Kidney (tissue), 14 donors: ENCODE measurements around the gene WDR64. TPM values are rescaled to one million over a fixed set of nuclear protein-coding genes. Genes with fewer than 3 reads are reported as not detected.
"Not testable (repeated sequence)": the region's sequence is repeated elsewhere in the genome, so short reads cannot be mapped to it uniquely, and the experiment has no call there.

ENCODE experiments used
- DNase-seq, 5 donors: peaks; one replicate each; pipeline ENCODE4 v3.0.0-alpha.2; 2013 to 2020
- FAIRE-seq: peaks from 2 replicates; lab custom pipeline; 2012; peaks lifted over from hg19 to GRCh38; lab: Jason Lieb, UNC
- H3K27ac ChIP-seq, 2 donors: one replicate each; pipeline ENCODE4 v1.7.0; 2013; ENCODE audit warnings: low read depth in 2 of 2, low read length in 2 of 2, inconsistent platforms in 1 of 2
- H3K27me3 ChIP-seq: one replicate; pipeline ENCODE4 v1.7.1; 2013; ENCODE audit warnings: low read length, inconsistent platforms; ENCODE audit not compliant: control insufficient read depth, insufficient read depth
- H3K36me3 ChIP-seq, 3 donors: one replicate each; pipeline versions ENCODE4 v1.7.0 to v1.7.1; 2013; ENCODE audit warnings: low read length in 3 of 3, control low read depth in 1 of 3, inconsistent platforms in 1 of 3; ENCODE audit not compliant: insufficient read depth in 3 of 3, control insufficient read depth in 2 of 3
- H3K4me1 ChIP-seq, 3 donors: one replicate each; pipeline versions ENCODE4 v1.7.0 to v1.7.1; 2013; ENCODE audit warnings: low read length in 3 of 3, inconsistent platforms in 1 of 3, low read depth in 1 of 3; ENCODE audit not compliant: control insufficient read depth in 2 of 3, insufficient read depth in 2 of 3
- H3K4me3 ChIP-seq, 3 donors: one replicate each; pipeline versions ENCODE4 v1.7.0 to v1.8.1; 2013; ENCODE audit warnings: low read length in 3 of 3, control low read depth in 1 of 3, inconsistent platforms in 1 of 3
- H3K9ac ChIP-seq, 3 donors: one replicate each; pipeline versions ENCODE4 v1.7.0 to v1.7.1; 2013; ENCODE audit warnings: low read length in 3 of 3, control low read depth in 1 of 3, inconsistent platforms in 1 of 3
- H3K9me3 ChIP-seq, 3 donors: one replicate each; pipeline versions ENCODE4 v1.7.0 to v1.7.1; 2013; ENCODE audit warnings: low read length in 3 of 3, control low read depth in 1 of 3, inconsistent platforms in 1 of 3; ENCODE audit not compliant: control insufficient read depth in 2 of 3, insufficient read depth in 1 of 3
- CTCF ChIP-seq: IDR thresholded peaks from 3 replicates; pipeline ENCODE4 v1.5.1; 2012; ENCODE audit warnings: mild to moderate bottlenecking, moderate library complexity, borderline replicate concordance; ENCODE audit not compliant: insufficient read depth; ENCODE audit errors: extremely low read depth
- intact Hi-C: fragments of 100-400 bp; cut with DNase I; formaldehyde crosslinking; loops from one replicate; pipeline ENCODE4 v1.11.1; 2022
- polyA plus RNA-seq: library from polyadenylated mRNA; stranded (reverse); fragments of 350-450 nt; fragmentation: Illumina TruSeq; extraction: RNeasy Lipid Tissue Mini Kit (QIAGEN cat#74804); gene quantifications from one replicate; pipeline ENCODE4 v1.2.3, GENCODE V29; 2014; ENCODE audit warnings: low read depth, low replicate concordance; ENCODE audit not compliant: insufficient read depth
- total RNA-seq: library from RNA; stranded (reverse); fragmentation: NEBNext Ultra II Directional; extraction: Animal tissue kit (Norgen Biotek cat#: 25700); gene quantifications from one replicate; pipeline ENCODE4 v1.2.1, GENCODE V29; 2021
- donor health status: control.
- donor health status: control.
- donor health status: control.
- donor health status: control.
- donor health status: control.
- donor health status: DM: yes; HTN: yes; CAD: no.
- donor health status: Normal renal cell carcinoma (clear cell type).

The WDR64 gene
- total and polyA plus RNA-seq, 2 donors from 2014 or later: not detected

DNA sequence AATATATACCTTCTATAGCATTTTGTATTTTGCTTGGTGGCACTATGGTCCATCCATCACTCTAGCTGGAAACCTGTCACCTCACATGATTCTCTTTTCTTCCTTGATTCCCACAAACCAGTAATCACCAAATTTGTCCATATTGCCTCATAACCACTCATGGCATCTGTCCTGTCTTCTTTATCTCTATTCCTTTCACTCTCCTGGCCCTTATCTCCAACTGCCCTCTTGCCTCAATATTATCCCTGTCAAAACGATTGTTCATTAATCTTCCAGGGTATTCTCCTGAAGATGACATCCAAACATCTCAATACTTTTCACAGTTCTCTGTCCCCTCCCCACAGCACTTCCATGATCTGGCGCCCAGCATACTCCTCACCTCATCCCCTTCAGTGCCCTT, 46.1 kb downstream of the WDR64 start:
- intact Hi-C loops: no loop called here
- H3K9me3 ChIP-seq: no peaks in the 10 kb centered on the region
- no peaks in the 10 kb centered on the region for H3K36me3 ChIP-seq
- H3K27me3 ChIP-seq: no peaks in the 10 kb centered on the region
- TF ChIP-seq CTCF: no peak
- H3K4me1 ChIP-seq: no peaks in the 10 kb centered on the region
- H3K27ac ChIP-seq: no peak overlapping the region
- H3K4me3 ChIP-seq: no peak overlapping the region
- DNase-seq (no peak), FAIRE-seq (no peak)
- no peak overlapping the region for H3K9ac ChIP-seq

GRCh38 chr1:241701483-241702295, 49.6 kb downstream of the WDR64 start:
- no peak for TF ChIP-seq CTCF
- Histone ChIP-seq H3K9ac (no peak overlapping the region), H3K4me1 (no peaks in the 10 kb centered on the region), H3K27ac (no peak overlapping the region), H3K27me3 (no peaks in the 10 kb centered on the region), H3K9me3 (no peaks in the 10 kb centered on the region), H3K36me3 (no peaks in the 10 kb centered on the region), H3K4me3 (no peak overlapping the region)
- DNase-seq: no peak
- no peak for FAIRE-seq
- intact Hi-C loops: no loop called here

DNA sequence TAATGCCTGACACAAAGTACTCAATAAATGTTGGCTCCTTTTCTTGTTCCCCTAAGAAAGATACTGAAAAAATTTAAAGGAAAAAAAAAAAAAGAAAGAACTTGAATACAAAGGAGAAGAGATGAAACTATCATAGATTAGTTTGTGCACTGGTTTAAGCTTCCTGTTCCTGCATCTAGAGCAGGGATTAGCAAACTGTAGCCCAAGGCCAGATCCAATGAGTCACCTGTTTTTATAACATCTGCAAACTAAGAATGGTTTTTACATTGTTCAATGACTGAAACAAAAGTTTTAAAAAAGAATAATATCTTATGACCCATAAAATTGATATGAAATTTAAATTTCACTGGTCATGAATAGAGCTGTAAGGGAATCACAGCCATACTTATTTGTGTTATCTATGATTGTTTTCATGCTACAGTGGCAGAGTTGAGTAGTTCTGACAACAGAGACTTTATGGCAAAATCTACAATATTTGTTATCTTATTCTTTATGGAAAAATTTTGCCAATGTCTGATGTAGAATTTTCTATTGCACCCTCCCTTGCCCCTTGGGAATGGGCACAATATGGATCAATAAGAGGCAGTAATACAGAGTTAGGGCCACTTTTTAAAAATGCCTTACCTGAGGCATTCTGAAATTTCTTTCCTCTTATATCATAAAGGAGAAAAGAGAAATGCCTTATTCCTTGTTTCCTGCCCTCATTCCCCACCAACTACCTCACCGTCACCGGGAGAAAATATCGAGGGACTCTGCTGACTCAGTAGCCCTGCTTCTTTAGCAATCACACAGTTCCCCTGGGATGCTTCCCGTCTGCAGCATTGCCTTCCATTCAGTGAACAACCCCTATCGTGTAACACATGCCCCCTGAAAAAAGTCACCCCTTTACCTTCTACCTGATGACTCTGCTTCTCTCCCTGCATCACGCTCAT, 50.6 kb downstream of the WDR64 start:
- Histone ChIP-seq H3K9ac (no peak overlapping the region), H3K4me3 (no peak overlapping the region), H3K27me3 (no peaks in the 10 kb centered on the region), H3K36me3 (no peaks in the 10 kb centered on the region), H3K4me1 (no peaks in the 10 kb centered on the region), H3K9me3 (no peaks in the 10 kb centered on the region), H3K27ac (no peak overlapping the region)
- no peak for DNase-seq
- no peak for TF ChIP-seq CTCF
- FAIRE-seq: no peak
- intact Hi-C loops: no loop called here

- H3K27ac ChIP-seq, DNase-seq, H3K36me3 ChIP-seq, H3K9me3 ChIP-seq, H3K4me3 ChIP-seq, H3K4me1 ChIP-seq, FAIRE-seq, H3K9ac ChIP-seq, intact Hi-C loops, H3K27me3 ChIP-seq: not testable (repeated sequence)
These were observed 51.7 kb downstream of the WDR64 start for GRCh38 chr1:241703739-241704138.
